ENCODE data around the gene TMPRSS13.
"Not testable (repeated sequence)": the region's sequence is repeated elsewhere in the genome, so short reads cannot be mapped to it uniquely, and the experiment has no call there.

TMPRSS13 gene

DNA sequence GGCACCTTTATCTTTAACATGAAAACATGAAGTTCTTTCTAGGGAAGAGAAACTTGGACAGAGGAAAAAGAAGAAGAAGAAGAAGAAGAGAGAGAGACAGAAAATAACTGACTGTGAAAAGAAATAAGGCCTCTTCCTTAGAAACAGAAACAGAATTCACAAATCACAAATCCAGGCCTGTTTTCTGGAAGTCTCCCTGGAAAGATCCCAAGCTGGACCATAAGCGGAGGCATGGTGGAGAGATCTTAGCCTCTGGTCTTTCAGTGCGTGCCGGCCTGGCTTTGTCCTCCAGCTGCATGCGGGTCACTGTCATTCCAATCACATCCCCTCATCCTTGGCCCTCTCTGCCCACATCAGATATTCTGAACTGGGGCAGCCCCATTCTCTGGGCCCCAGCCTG lies 59.6 kb downstream of the TMPRSS13 start:
- no peak for DNase-seq

GRCh38 chr11:117868815-117869561 lies 60.2 kb downstream of the TMPRSS13 start:
- DNase-seq = no peak

DNA sequence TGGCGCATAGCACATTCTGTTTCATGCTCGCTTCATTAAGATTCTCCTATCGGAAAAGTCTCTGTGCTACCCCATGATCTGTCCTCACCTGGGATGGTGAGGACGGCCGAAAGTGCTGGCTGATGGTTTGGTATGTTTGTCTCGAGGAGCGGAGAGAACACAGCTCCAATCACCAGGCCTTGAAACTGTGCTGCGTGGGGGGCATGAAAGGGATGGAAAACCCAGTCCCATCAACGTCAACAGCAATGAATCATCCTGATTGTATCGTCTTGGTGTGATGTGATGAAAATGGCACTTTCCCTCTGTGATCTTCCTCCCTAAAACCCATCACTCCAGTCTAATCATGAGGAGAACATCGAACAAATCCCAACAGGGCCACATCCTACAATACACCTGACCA lies 61.1 kb downstream of the TMPRSS13 start:
- no peak for DNase-seq

DNA sequence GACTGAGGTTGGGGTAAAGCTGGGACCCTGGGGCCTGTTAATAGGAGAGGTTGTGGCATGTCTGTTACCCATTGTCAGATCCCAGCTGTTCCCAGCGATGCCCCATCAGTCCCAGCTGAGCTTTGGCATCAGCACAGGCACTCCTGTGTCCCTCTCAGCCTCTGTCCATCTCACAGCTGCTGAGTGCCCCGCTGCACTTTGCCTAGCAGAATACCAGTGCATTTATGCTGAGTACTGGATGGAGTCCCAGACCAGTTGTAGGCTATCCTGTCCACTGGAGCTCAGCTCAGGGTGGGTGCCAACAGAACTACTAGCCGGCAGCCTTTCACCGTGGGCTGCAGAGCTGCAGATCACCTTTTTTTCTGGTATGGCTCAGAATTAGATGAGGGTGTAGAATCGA lies 62.7 kb downstream of the TMPRSS13 start:
- no peak for DNase-seq

GRCh38 chr11:117865546-117865945 lies 63.7 kb downstream of the TMPRSS13 start:
- DNase-seq = not testable (repeated sequence)

- no peak for DNase-seq
Observed at GRCh38 chr11:117863383-117863782, 65.8 kb downstream of the TMPRSS13 start.

GRCh38 chr11:117862753-117863152 lies 66.4 kb downstream of the TMPRSS13 start:
- DNase-seq = no peak

DNA sequence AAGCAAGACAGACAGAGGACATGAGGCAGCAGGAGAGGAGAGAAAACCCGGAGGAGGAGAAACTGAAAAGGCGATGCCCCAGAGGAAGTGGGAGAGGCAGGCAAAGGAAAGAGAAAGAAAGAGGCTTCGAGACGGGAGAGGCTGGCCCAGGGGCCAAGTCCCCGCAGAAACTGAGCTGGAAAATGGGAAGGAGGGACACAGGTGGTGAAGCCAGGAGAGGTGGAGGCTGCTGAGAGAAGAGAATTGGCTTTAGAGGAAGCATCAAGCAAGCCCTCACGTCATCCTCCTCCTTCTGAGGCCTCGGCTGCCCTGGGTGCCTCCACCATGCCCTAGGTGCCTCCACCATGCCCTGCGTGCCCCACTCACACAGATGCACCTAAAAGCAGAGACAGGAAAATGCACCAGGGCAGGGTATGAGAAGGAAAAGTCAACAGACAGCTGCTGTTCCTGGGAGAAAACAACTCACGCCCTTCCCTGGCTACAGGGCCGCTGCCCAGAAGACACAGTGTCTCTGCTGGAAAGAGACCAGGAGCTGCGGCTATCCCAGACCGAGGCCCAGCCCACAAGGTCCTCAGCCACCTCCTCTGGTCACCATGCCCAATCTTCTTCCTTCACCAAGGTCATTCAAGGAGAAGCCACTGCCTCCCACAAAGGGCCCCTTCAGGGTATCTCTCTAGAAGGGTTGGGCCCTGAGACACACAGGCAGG lies 67.0 kb downstream of the TMPRSS13 start:
- DNase-seq = no peak

GRCh38 chr11:117861151-117862018 lies 67.8 kb downstream of the TMPRSS13 start:
- DNase-seq = no peak

GRCh38 chr11:117860139-117860538 lies 69.1 kb downstream of the TMPRSS13 start:
- no peak for DNase-seq

- DNase-seq = no peak
Observed at GRCh38 chr11:117859488-117860112, 69.6 kb downstream of the TMPRSS13 start.

- no peak for DNase-seq
Observed at GRCh38 chr11:117859061-117859460, 70.1 kb downstream of the TMPRSS13 start.

GRCh38 chr11:117857734-117858414 lies 71.3 kb downstream of the TMPRSS13 start:
- DNase-seq = no peak

DNA sequence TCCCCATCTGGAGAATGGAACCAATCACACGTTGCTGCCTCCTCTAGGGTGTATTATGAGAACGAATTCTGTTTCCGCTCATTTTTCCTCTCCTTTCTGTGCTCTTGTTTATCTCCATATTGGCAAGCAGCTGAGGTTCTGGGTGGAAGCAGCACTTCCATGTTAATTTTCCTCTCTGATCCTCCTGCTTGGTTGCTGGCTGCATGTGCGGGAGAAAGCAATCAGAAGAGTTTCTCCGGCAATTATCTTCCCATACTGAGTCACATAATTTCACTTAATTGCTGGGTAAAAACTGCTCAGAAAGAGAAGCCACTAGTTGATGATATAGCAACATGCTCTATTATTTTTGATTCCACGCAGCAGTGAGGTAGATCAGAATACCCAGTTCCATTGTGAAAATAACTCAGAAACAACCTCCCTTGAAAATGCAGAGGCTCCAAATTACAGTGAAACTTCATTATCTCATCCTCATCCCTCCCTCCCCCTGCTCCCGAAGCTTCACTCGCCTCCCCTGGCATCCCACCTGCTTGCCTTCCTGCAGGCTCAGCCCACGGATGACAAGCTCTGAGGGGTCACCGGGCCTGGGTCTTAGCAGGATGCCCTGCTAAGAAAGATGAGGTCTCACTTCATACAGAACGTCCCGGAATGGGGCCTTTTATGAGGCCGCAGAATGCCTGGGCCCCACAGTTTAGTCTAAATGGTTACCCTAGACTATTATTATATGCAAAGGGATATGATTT lies 73.1 kb downstream of the TMPRSS13 start:
- DNase-seq = no peak

DNA sequence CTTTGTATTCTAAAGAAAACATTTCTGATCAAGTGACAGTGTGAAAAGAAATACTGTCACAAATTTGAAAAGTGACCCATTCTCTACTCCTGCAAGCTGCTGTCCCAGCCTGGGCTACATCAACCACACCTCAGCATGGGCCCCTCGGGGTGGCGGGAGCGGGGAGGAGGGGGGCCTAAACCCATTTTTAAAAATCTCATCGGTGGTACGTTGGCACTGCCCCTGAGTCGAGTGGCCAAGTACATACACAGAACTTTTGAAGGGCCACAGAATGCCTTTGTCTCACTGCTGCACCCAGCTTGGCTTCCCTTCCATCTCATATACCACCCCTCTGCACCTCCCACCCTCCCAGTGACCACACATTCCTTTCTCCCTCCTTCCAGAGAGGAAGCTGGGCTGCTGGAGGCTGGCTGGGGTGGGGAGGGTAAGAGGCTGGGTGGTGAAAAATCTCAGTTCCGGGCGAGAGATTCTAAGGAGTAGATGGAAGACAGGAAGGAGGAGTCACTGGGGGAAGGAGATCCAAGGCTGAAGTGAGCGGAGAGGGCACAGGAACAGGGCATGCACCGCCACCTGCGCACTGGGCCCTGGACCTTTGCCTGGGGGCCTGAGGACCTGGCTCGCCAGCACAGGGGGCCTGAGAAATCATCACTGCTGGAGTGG lies 73.9 kb downstream of the TMPRSS13 start:
- no peak for DNase-seq

- DNase-seq = no peak
Observed at GRCh38 chr11:117852309-117852708, 76.9 kb downstream of the TMPRSS13 start.

- DNase-seq = no peak
Observed at GRCh38 chr11:117851852-117852251, 77.3 kb downstream of the TMPRSS13 start.

- no peak for DNase-seq
Observed at GRCh38 chr11:117851106-117851505, 78.1 kb downstream of the TMPRSS13 start.

Data from GDM1 (cell line).